Measurements from ENCODE around the gene C6orf89. TPM values are rescaled to one million over a fixed set of nuclear protein-coding genes. Genes with fewer than 3 reads are reported as not detected.

Gene C6orf89
- polyA plus RNA-seq, 3 donors, result 19.2 to 37.5 (median 29.2) TPM

GRCh38 chr6:36933519-36933918 lies 47.8 kb downstream of the C6orf89 start:
- H2AFZ ChIP-seq (ENCODE audit: insufficient read depth, low read depth, low read length, poor library complexity, severe bottlenecking), result no peak overlapping the region

GRCh38 chr6:36934901-36935300 lies 49.1 kb downstream of the C6orf89 start:
- no peak overlapping the region for H2AFZ ChIP-seq (ENCODE audit: insufficient read depth, low read depth, low read length, poor library complexity, severe bottlenecking)
- Mint-ChIP-seq H3K36me3 (no peaks in the 10 kb centered on the region), H3K27me3 (ENCODE audit: low read depth in 3 of 3) (peaks cover 6 to 15% (median 8%) of the 10 kb centered on the region in 3 donors), H3K4me1 (no peaks in the 10 kb centered on the region), H3K9me3 (no peaks in the 10 kb centered on the region), H3K4me3 (no peak overlapping the region), H3K27ac (no peak overlapping the region)
- H4K20me1 ChIP-seq (ENCODE audit: insufficient read depth, low read length), result no peaks in the 10 kb centered on the region
- no peak for DNase-seq
- H3K9me3 ChIP-seq (replicated peaks in 1 of 2; ENCODE audit: control insufficient read depth in 1 of 2, insufficient read depth in 1 of 2, low read length in 2 of 2), result no peaks in the 10 kb centered on the region
- H3K27me3 ChIP-seq (ENCODE audit: control insufficient read depth in 2 of 2, insufficient read depth in 2 of 2, low read length in 2 of 2), result peaks cover 0 to 2% of the 10 kb centered on the region in 2 donors
- no peak overlapping the region for H3K27ac ChIP-seq (ENCODE audit: low read depth in 1 of 2, low read length in 2 of 2)
- H3K36me3 ChIP-seq (replicated peaks in 1 of 2; ENCODE audit: control insufficient read depth in 1 of 2, insufficient read depth in 2 of 2, low read length in 2 of 2), result no peaks in the 10 kb centered on the region
- no peaks in the 10 kb centered on the region for H3K4me1 ChIP-seq (ENCODE audit: control insufficient read depth in 1 of 2, insufficient read depth in 2 of 2, low read length in 2 of 2)
- H3K79me2 ChIP-seq (ENCODE audit: insufficient read depth, low read length), result no peaks in the 10 kb centered on the region
- no peak overlapping the region for H3K9ac ChIP-seq (ENCODE audit: insufficient read depth, low read length, poor library complexity, severe bottlenecking)
- TF ChIP-seq CTCF (IDR thresholded peaks at IDR 0.05), result no peak
- intact Hi-C loops (cut with micrococcal nuclease), result no loop called here
- no peak overlapping the region for H3K4me3 ChIP-seq (replicated peaks in 1 of 3; ENCODE audit: low read depth in 2 of 3, low read length in 3 of 3)
- no peak overlapping the region for H3K4me2 ChIP-seq (replicated peaks; ENCODE audit: extremely low read depth, low read length, poor library complexity, severe bottlenecking)
- WGBS (ENCODE audit: insufficient coverage), result 100% methylated on average over 1 of the region's 7 CpGs

More at GRCh38 chr6:36933519-36933918, 47.8 kb downstream of the C6orf89 start:
- no peak overlapping the region for H3K4me3 ChIP-seq (replicated peaks in 1 of 3; ENCODE audit: low read depth in 2 of 3, low read length in 3 of 3)
- no peaks in the 10 kb centered on the region for H3K9me3 ChIP-seq (replicated peaks in 1 of 2; ENCODE audit: control insufficient read depth in 1 of 2, insufficient read depth in 1 of 2, low read length in 2 of 2)
- H3K4me1 Mint-ChIP-seq, result no peaks in the 10 kb centered on the region
- no peak for TF ChIP-seq CTCF (IDR thresholded peaks at IDR 0.05)
- peaks cover 0 to 4% of the 10 kb centered on the region in 2 donors for H3K36me3 Mint-ChIP-seq
- no CpG with 5 or more reads among the region's 4 CpGs for WGBS (ENCODE audit: insufficient coverage)
- no peak overlapping the region for H3K27ac ChIP-seq (ENCODE audit: low read depth in 1 of 2, low read length in 2 of 2)
- H3K4me1 ChIP-seq (ENCODE audit: control insufficient read depth in 1 of 2, insufficient read depth in 2 of 2, low read length in 2 of 2), result no peaks in the 10 kb centered on the region
- H4K20me1 ChIP-seq (ENCODE audit: insufficient read depth, low read length), result no peaks in the 10 kb centered on the region
- no peak overlapping the region for H3K4me3 Mint-ChIP-seq
- no peaks in the 10 kb centered on the region for H3K9me3 Mint-ChIP-seq
- H3K27me3 ChIP-seq (ENCODE audit: control insufficient read depth in 2 of 2, insufficient read depth in 2 of 2, low read length in 2 of 2), result peaks cover 0 to 2% of the 10 kb centered on the region in 2 donors
- intact Hi-C loops (cut with micrococcal nuclease), result no loop called here
- H3K27me3 Mint-ChIP-seq (ENCODE audit: low read depth in 3 of 3), result peaks cover 7 to 15% (median 10%) of the 10 kb centered on the region in 3 donors
- H3K79me2 ChIP-seq (ENCODE audit: insufficient read depth, low read length), result no peaks in the 10 kb centered on the region
- no peak for DNase-seq
- no peak overlapping the region for H3K9ac ChIP-seq (ENCODE audit: insufficient read depth, low read length, poor library complexity, severe bottlenecking)
- H3K36me3 ChIP-seq (replicated peaks in 1 of 2; ENCODE audit: control insufficient read depth in 1 of 2, insufficient read depth in 2 of 2, low read length in 2 of 2), result no peaks in the 10 kb centered on the region
- H3K27ac Mint-ChIP-seq, result no peak overlapping the region
- H3K4me2 ChIP-seq (replicated peaks; ENCODE audit: extremely low read depth, low read length, poor library complexity, severe bottlenecking), result no peak overlapping the region

Data from CD14-positive monocyte (primary cell).